ENCODE results near the gene SYNGR4. TPM values are rescaled to one million over a fixed set of nuclear protein-coding genes. Genes with fewer than 3 reads are reported as not detected.

Gene SYNGR4
- total RNA-seq, 1 donor from 2014 or later = not detected

DNA sequence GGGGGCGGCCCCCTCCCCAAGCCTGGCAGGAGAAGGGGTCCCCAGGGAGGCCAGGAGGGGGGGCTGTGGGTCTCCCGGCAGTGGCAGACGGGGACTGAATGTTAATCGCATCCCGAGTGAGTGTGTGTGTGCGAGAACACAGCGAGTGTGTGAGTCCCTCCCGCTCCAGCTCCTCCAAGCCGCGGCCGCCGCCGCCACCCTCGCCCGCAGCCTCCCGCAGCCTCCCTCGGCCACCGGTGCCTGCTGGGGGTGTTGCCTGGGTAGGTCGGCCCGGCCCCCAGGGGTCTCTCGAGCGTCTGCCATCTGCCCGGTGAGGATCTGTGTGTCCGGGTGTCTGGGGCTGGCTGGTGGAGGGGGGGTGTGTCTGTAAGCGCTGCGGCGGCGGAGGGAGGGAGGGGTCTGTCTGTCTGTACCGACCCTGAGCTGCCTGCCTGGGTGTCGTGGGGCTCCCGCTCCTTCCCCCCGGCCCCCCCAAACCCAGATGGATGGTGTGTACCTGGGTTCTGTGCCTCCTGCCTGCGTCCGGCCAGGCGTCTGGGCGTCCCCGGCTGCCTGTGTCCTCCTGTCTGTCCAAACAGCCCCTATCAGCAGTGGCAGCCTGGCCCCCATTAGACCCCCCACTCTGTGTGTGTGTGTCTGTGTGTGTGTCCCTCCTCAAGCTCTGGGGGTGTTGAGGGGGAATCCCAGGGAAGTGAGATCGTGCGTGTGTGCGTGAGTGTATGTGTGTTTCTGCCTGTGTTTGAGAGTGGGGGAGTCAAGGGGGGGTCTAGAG is 29.6 kb downstream of the SYNGR4 start, which contains the start of gene GRIN2D:
Gene GRIN2D, plus strand, starts transcription at position 110 of the 772 bp plus-strand sequence. CDS start 4,725 bp downstream, outside the sequence.
- H3K36me3 ChIP-seq = no peaks in the 10 kb centered on the region
- H3F3A ChIP-seq (ENCODE audit: low read depth) = peaks cover 19% of the 10 kb centered on the region
- H3K27me3 ChIP-seq = peaks cover 67% of the 10 kb centered on the region
- peaks cover 29% of the 10 kb centered on the region for H3K4me1 ChIP-seq
- H4K20me1 ChIP-seq (ENCODE audit: low read depth) = peaks cover 5% of the 10 kb centered on the region
- H3K27ac ChIP-seq = no peak within 1 kb of the TSS
- H2AFZ ChIP-seq (replicated peaks) = no peak within 1 kb of the TSS
- Mint-ChIP-seq H3K9me3 (no peaks in the 10 kb centered on the region), H3K27me3 (ENCODE audit: insufficient read depth, low read depth) (peaks cover 31% of the 10 kb centered on the region), H3K27ac (peak within 1 kb of the TSS; percentile 91), H3K4me3 (peak within 1 kb of the TSS; percentile 84), H3K4me1 (peaks cover 45% of the 10 kb centered on the region), H3K36me3 (no peaks in the 10 kb centered on the region)
- peak; percentile 76 for DNase-seq (ENCODE audit: low spot score)
- H3K79me2 ChIP-seq (ENCODE audit: low read depth) = peaks cover 20% of the 10 kb centered on the region
- TF ChIP-seq EZH2phosphoT487 (IDR thresholded peaks at IDR 0.05) (no peak), EZH2 (IDR thresholded peaks at IDR 0.05) (peak; percentile 53), CTCF (IDR thresholded peaks at IDR 0.05) (peak; percentile 34)
- no peak within 1 kb of the TSS for H3K9ac ChIP-seq
- peak within 1 kb of the TSS; percentile 86 for H3K4me2 ChIP-seq
- H3K4me3 ChIP-seq = peak within 1 kb of the TSS; percentile 53
- H3K9me3 ChIP-seq (ENCODE audit: low read depth) = no peaks in the 10 kb centered on the region

DNA sequence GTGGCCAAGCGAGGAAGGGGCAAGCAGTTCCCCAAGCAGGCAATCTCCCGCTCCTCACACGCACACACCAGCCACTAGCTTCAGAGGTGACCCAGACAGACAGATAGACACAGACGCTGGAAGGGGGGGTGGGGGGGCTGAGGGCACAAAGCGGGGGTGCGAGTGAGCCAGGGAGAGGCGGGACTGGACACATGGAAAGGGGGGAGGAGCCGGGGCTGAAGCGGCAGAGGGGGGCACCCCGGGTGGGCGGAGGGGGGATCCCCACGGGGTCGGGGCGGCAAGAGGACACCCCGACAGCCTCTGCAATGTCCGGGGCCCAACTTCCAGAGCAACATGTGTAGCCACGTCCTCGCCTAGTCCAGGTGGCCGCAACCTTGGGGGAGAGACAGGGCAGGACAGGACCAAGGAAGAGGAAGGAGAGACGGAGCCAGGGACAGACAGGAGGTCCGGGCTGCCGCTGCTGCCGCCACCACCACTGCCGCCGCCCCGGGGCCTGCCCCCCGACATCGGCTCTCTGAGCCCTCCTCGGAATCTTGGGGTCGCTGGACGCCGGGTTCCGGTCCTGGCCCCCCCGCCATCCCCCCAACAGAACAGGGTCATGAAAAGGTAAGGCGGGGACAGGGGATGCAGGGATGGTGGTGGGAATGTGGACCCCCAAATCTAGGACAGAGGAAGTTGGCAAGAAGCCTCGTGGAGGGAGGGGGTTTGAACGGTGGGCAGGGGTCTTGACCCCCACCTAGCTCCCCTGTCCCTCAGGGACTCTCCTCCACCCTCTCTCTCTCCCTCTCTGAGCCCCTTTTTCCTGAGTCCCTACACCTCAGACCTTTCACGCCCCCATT is 30.4 kb downstream of the SYNGR4 start:
- H3K4me1 ChIP-seq = peaks cover 29% of the 10 kb centered on the region

DNA sequence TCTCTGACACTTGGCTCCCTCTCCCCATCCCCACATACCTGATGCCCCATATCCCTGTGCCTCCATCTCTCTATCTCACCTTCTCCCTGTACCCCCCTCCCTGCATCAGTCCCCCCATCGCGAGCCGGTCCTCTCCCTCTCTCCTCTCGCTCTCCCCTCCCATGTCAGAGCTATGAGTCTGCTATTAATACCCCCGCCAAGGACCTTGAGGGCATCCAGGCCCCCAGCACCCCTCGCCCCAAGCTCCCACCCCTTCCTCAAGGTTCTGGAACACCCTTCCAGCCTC is 30.9 kb downstream of the SYNGR4 start:
- peak; percentile 66 for TF ChIP-seq EZH2 (IDR thresholded peaks at IDR 0.05)
- TF ChIP-seq CTCF (IDR thresholded peaks at IDR 0.05) = no peak
- no peak for TF ChIP-seq EZH2phosphoT487 (IDR thresholded peaks at IDR 0.05)
- DNase-seq (ENCODE audit: low spot score) = no peak
- Histone ChIP-seq H3K27me3 (peaks cover 69% of the 10 kb centered on the region), H4K20me1 (ENCODE audit: low read depth) (peaks cover 3% of the 10 kb centered on the region), H3K9ac (no peak overlapping the region), H3K4me2 (no peak overlapping the region), H3K27ac (no peak overlapping the region), H3K9me3 (ENCODE audit: low read depth) (no peaks in the 10 kb centered on the region), H3K36me3 (no peaks in the 10 kb centered on the region), H3K4me1 (peaks cover 29% of the 10 kb centered on the region), H3K4me3 (no peak overlapping the region), H3F3A (ENCODE audit: low read depth) (peaks cover 32% of the 10 kb centered on the region), H2AFZ (replicated peaks) (no peak overlapping the region), H3K79me2 (ENCODE audit: low read depth) (peaks cover 12% of the 10 kb centered on the region)
- Mint-ChIP-seq H3K36me3 (peaks cover 2% of the 10 kb centered on the region), H3K27me3 (ENCODE audit: insufficient read depth, low read depth) (peaks cover 43% of the 10 kb centered on the region), H3K27ac (no peak overlapping the region), H3K4me1 (peaks cover 58% of the 10 kb centered on the region), H3K4me3 (peak overlapping the region; percentile 75), H3K9me3 (peaks cover 2% of the 10 kb centered on the region)

More for the DNA sequence above, 30.4 kb downstream of the SYNGR4 start:
- Histone ChIP-seq H3F3A (ENCODE audit: low read depth) (peaks cover 27% of the 10 kb centered on the region), H3K4me3 (peak overlapping the region; percentile 53), H3K36me3 (no peaks in the 10 kb centered on the region), H4K20me1 (ENCODE audit: low read depth) (peaks cover 5% of the 10 kb centered on the region), H3K79me2 (ENCODE audit: low read depth) (peaks cover 16% of the 10 kb centered on the region), H3K9ac (no peak overlapping the region), H3K27me3 (peaks cover 69% of the 10 kb centered on the region), H3K4me2 (peak overlapping the region; percentile 86), H2AFZ (replicated peaks) (no peak overlapping the region), H3K9me3 (ENCODE audit: low read depth) (no peaks in the 10 kb centered on the region), H3K27ac (no peak overlapping the region)
- peak overlapping the region; percentile 84 for H3K4me3 Mint-ChIP-seq
- H3K4me1 Mint-ChIP-seq = peaks cover 52% of the 10 kb centered on the region
- TF ChIP-seq EZH2phosphoT487 (IDR thresholded peaks at IDR 0.05) (no peak), EZH2 (IDR thresholded peaks at IDR 0.05) (peak; percentile 73)
- H3K27me3 Mint-ChIP-seq (ENCODE audit: insufficient read depth, low read depth) = peaks cover 38% of the 10 kb centered on the region
- DNase-seq (ENCODE audit: low spot score) = no peak
- H3K9me3 Mint-ChIP-seq = peaks cover 2% of the 10 kb centered on the region
- peaks cover 2% of the 10 kb centered on the region for H3K36me3 Mint-ChIP-seq
- H3K27ac Mint-ChIP-seq = no peak overlapping the region

All from neural progenitor cell (in vitro differentiated cells).